Endothelial cell of umbilical vein (primary cell): ENCODE data around the gene ABAT.

ENCODE experiments used
- EZH2 ChIP-seq: IDR thresholded peaks from 2 replicates; pipeline ENCODE4 v1.6.1; 2012; ENCODE audit warnings: borderline replicate concordance, low read depth, mild to moderate bottlenecking, moderate library complexity, low read length, inconsistent platforms; ENCODE audit not compliant: severe bottlenecking
- FOS ChIP-seq: IDR thresholded peaks from 2 replicates; pipeline ENCODE4 v1.6.1; 2011; ENCODE audit warnings: mild to moderate bottlenecking, low read length, moderate library complexity, borderline replicate concordance; ENCODE audit not compliant: insufficient read depth
- POLR2A ChIP-seq: IDR thresholded peaks from 2 replicates; pipeline ENCODE4 v1.6.1; 2012; ENCODE audit warnings: low read depth, mild to moderate bottlenecking, control low read depth, low read length
- POLR2AphosphoS5 ChIP-seq: IDR thresholded peaks from 2 replicates; pipeline ENCODE4 v1.6.1; 2012; ENCODE audit warnings: low read depth, mild to moderate bottlenecking, control low read depth, low read length, moderate library complexity; ENCODE audit not compliant: insufficient read depth
- TF ChIP-seq, protein P1 (sequence below), 2 donors: IDR thresholded peaks; 1 replicate in 1 of 2; 2 replicates in 1 of 2; pipeline ENCODE4 v1.5.1; 2011; ENCODE audit warnings: low read length in 2 of 2, mild to moderate bottlenecking in 2 of 2, moderate library complexity in 2 of 2, control low read depth in 1 of 2, inconsistent platforms in 1 of 2, low read depth in 1 of 2; ENCODE audit not compliant: insufficient read depth in 1 of 2; ENCODE audit errors: extremely low read depth in 1 of 2
- TF ChIP-seq, protein P2 (sequence below): IDR thresholded peaks from 2 replicates; pipeline ENCODE4 v1.6.1; 2011; ENCODE audit not compliant: insufficient read depth, insufficient read length

DNA sequence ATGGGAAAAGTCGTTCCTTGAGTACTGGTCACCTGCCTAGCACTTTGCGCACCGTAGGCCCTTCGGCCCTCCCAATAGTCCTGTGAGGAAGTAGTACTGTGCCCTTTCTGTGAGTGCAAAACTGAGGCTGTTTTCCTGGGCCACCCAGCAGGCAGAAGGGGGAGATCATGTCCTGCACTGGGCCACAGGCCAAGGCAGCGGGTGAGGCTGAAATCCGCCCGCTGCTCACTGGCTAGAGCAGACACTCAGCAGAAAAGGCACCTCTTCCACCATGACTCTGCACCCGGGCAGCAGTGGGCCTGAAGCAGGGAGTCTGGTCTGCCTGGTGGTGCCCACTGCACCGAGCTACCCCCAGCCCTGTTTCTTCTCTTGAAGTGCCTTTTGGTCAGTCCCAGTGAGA is 32.7 kb upstream of the ABAT start:
- TF ChIP-seq POLR2AphosphoS5: no peak
- TF ChIP-seq, protein P1, sequence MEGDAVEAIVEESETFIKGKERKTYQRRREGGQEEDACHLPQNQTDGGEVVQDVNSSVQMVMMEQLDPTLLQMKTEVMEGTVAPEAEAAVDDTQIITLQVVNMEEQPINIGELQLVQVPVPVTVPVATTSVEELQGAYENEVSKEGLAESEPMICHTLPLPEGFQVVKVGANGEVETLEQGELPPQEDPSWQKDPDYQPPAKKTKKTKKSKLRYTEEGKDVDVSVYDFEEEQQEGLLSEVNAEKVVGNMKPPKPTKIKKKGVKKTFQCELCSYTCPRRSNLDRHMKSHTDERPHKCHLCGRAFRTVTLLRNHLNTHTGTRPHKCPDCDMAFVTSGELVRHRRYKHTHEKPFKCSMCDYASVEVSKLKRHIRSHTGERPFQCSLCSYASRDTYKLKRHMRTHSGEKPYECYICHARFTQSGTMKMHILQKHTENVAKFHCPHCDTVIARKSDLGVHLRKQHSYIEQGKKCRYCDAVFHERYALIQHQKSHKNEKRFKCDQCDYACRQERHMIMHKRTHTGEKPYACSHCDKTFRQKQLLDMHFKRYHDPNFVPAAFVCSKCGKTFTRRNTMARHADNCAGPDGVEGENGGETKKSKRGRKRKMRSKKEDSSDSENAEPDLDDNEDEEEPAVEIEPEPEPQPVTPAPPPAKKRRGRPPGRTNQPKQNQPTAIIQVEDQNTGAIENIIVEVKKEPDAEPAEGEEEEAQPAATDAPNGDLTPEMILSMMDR (IDR thresholded peaks at IDR 0.05; ENCODE audit: extremely low read depth in 1 of 2, insufficient read depth in 1 of 2, low read depth in 1 of 2, low read length in 2 of 2): no peak
- TF ChIP-seq POLR2A: no peak
- no peak for TF ChIP-seq EZH2
- TF ChIP-seq, protein P2, sequence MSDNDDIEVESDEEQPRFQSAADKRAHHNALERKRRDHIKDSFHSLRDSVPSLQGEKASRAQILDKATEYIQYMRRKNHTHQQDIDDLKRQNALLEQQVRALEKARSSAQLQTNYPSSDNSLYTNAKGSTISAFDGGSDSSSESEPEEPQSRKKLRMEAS: no peak
- TF ChIP-seq FOS: no peak
